ENCODE results near the gene CCDC169. TPM values are rescaled to one million over a fixed set of nuclear protein-coding genes. Genes with fewer than 3 reads are reported as not detected.

Gene CCDC169
- total RNA-seq, 2 donors from 2014 or later = 0.27 to 0.61 TPM

DNA sequence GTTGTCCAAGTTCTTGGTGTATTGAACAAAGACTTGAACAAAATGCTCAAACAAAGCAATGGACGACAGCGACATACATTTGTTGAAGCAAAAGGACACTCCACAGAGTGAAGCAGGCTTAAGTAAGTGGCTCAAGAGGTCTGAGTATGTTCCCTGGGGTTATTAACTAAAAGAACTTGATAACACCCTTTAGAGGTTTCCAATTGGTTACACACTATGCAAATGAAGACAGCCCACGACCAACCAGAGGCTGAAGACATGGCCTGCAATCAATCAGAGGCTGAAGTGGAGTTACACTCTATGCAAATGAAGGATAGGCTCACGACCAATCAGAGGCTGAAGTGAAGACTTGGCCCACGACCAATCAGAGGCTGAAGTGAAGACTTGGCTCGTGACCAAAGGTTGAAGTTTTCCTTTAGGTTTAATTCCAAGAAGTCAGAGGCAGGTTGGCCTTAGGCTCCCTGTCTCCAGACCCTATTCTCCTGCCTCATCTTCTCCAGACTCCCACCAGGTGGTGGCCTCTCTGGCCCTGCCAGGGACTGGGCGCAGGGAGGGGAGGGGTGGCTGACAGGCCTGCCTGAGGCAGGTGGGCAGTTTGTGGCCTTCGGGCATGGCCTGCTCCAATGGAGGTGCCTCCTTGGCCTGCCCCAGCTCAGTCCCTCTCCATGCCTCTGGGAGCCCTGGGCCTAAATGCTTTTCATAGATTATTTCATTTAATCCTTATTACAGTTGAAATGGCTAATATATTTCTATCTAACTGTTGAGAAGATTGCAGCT lies 38.1 kb downstream of the CCDC169 start:
- no peak for ATAC-seq
- DNase-seq = no peak
- intact Hi-C loops (cut with DNase I, micrococcal nuclease) = no loop called here

DNA sequence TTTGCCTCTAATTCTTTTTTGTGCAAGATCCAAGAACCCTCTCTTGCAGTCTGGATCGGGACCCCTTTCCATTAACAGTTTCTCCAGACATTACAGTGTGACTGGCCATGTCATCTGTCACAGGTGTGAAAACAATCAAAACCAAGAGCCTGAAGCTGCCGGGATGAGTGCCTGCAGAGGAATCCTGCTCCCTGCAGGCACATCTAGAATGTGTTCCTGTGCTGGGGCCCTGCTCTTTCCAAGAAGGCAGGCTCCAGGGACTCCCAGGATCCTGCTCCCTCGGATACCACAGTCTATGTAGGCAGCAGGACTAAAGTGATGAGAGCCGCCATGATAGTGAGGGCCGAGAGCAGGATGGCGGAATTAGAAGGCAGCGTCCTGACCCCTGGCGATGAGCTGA lies 38.8 kb downstream of the CCDC169 start:
- intact Hi-C loops (cut with DNase I, micrococcal nuclease) = no loop called here
- DNase-seq = no peak
- ATAC-seq = no peak

DNA sequence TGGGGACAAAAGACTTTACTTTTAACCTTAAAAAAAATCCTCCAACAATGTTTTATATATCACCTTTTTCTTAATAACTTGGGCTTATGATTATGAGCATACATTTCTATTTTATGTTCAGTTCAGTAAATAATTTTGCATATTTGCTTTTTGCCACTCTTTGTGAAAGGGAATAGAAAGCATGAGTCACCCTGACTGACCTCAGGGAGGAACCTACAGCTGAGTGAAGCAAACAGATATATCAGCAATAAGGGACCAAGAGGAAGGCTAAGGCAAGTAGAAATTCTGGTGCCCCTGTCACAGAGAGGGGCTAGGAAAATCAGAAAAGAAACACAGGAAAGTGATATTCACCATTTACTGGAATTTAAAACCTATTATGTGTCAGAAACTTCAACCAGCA lies 46.1 kb downstream of the CCDC169 start:
- ATAC-seq = no peak
- no peak for DNase-seq
- intact Hi-C loops (cut with DNase I, micrococcal nuclease) = no loop called here

DNA sequence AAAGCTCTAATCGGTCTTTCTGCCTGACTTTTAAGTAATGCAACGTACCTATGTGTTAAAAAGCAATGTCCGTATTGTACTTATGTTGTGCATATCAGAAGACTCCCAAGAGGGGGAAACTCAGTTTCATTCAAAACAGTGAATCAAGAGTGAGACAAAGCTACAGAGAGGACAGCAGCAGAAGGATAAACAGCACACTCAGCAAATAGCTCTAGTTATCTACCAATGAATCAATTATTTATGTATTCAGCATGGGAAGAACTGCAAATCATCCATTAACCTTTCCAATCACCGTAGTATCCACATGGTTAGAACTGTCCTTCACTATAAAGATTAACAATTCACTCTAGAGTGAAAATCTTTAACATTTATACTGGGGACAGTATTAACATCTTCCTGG lies 46.6 kb downstream of the CCDC169 start:
- intact Hi-C loops (cut with DNase I, micrococcal nuclease) = no loop called here
- DNase-seq = no peak
- no peak for ATAC-seq

DNA sequence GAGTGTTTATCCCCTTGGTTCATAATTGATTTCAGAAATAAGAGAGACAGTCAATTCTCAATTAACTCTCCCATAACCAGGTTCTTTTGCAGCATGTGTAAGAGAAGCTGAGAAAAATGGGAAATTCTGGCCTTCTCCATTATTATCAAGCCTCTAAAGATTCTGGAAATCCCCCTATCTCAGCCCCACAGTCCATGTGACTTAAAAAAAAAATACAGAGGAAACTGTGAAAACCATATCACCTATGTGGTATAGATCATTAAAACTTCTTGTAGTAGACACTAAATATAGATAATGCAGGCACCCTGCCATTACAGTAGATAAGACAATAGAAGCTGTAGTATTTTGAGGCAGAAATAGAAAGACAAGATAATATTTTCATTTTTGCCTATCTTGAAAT lies 48.9 kb downstream of the CCDC169 start:
- ATAC-seq = no peak
- no peak for DNase-seq
- intact Hi-C loops (cut with DNase I, micrococcal nuclease) = no loop called here

DNA sequence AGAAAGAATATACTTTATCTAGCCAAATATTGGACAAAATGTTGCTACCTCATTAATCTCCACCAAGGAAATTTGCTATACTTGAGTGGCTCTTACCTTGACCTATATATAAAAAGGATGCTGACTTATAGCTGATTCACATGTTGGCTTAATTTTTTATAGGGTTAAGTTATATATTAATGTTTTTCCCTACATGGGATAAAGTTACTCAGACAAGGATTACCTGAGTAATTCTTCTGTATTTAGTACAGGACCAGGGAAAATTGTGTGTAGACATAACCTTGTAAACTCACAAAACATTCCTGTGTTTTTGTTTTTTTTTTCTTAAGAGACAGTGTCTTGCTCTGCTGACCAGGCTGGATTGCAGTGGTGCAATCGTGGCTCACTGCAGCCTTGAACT lies 52.6 kb downstream of the CCDC169 start:
- ATAC-seq = no peak
- no peak for DNase-seq
- intact Hi-C loops (cut with DNase I, micrococcal nuclease) = no loop called here

DNA sequence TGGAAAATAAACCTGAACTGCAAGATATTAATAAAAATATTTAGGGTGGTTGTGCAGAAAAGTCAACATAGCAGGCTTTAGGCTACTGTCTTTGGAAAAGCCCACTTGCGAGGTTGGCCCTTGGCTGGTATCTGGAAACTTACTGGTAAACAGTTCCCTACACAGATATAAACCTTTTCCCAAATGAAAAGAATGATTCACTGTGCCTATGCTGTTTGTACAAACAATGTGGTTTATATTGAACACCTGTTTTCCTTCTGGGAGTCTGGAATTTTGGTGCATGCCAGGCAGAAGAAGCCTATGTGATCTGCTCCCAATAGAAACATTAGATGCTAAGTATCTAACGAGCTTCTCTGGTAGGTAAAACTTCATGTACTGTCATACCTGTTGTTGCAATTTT lies 53.5 kb downstream of the CCDC169 start:
- ATAC-seq (no peak), DNase-seq (no peak)
- intact Hi-C loops (cut with DNase I, micrococcal nuclease) = no loop called here

DNA sequence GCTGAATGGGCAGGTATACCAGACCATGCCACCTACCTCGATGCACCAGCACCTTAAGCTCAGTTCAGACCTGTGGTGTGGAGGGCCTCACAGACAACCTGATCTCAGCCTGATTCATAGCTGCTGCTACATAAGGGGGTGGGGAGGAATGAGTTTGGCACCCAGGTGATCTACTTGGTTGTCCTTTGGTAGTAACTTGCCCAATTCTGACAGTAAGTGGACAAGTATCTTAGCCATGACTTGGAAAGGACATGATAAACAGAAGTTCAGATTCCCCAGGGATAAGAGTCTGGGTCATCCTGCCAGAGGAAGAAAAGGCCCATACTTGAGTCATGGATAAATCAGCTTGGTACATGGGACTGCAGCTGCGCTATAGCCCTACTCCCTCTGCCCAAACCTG lies 54.9 kb downstream of the CCDC169 start:
- ATAC-seq (no peak), DNase-seq (no peak)
- intact Hi-C loops (cut with DNase I, micrococcal nuclease) = no loop called here

DNA sequence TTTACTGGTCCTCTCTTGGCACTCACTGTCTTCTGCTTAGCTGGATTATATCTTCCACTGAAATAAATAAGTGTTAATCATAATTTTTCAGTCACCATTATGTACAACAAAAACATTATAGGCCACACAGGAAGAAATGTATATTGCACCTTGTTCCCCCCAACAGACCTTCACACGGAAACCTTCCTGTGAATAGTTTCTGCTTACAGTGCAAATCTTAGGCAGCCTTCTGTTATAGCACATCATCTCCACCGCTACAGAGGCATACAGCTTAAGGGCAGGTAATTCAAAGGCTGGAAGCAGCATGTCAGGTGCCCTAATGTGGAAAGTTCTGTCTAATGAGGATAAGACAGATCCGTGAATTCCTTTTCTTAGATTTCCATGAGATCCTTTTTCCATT lies 66.4 kb downstream of the CCDC169 start:
- no peak for ATAC-seq
- intact Hi-C loops (cut with DNase I, micrococcal nuclease) = no loop called here
- no peak for DNase-seq

DNA sequence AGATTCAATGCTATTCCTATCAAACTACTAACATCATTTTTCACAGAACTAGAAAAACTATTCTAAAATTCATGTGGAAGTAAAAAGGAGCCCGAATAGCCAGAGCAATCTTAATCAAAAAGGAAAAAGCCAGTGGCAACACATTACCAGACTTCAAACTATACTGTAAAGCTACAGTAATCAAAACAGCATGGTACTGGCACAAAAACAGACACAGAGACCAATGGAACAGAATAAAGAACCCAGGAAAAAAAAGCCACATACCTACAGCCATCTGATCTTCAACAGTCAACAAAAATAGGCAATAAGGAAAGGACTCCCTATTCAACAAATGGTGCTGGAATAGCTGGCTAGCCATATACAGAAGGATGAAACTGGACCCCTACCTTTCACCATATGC lies 72.9 kb downstream of the CCDC169 start:
- ATAC-seq (no peak), DNase-seq (no peak)
- intact Hi-C loops (cut with DNase I, micrococcal nuclease) = no loop called here

DNA sequence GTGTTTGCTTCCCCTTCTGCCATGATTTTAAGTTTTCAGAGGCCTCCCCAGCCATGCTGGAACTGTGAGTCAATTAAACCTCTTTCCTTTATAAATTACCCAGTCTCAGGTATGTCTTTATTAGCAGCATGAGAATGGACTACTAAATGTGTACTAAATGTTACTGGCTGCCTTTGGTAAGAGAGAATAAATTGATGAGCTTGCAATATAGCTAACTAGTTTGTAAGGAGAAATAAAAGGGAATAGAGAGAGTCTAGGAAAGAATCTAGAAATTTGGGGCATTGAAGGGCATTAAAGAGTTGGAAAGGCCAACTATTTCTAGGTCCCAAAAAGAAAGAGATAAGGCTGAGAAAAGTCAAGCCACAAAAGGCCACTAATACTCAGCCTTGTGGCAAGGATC lies 77.7 kb downstream of the CCDC169 start:
- intact Hi-C loops (cut with DNase I, micrococcal nuclease) = no loop called here
- ATAC-seq (no peak), DNase-seq (no peak)

DNA sequence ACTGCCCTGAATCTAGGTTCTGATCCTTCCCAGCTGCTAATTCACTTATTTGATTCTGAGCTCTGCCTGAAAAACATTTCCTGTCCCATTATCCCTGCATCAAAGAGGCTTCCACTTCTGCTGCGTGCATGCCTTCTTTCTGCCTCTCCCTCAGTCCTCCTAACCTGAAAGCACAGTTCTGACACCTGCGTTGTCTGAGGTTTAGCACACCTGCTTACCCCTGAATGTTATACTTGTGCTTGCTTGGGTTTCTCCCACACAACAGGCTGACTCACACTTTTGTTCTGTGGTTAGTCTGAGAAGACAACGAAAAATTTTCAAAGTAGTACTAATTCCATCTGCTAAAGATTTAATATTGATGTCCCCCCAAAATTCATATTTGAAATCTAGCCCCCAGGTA lies 80.2 kb downstream of the CCDC169 start:
- ATAC-seq (no peak), DNase-seq (no peak)
- intact Hi-C loops (cut with DNase I, micrococcal nuclease) = no loop called here

DNA sequence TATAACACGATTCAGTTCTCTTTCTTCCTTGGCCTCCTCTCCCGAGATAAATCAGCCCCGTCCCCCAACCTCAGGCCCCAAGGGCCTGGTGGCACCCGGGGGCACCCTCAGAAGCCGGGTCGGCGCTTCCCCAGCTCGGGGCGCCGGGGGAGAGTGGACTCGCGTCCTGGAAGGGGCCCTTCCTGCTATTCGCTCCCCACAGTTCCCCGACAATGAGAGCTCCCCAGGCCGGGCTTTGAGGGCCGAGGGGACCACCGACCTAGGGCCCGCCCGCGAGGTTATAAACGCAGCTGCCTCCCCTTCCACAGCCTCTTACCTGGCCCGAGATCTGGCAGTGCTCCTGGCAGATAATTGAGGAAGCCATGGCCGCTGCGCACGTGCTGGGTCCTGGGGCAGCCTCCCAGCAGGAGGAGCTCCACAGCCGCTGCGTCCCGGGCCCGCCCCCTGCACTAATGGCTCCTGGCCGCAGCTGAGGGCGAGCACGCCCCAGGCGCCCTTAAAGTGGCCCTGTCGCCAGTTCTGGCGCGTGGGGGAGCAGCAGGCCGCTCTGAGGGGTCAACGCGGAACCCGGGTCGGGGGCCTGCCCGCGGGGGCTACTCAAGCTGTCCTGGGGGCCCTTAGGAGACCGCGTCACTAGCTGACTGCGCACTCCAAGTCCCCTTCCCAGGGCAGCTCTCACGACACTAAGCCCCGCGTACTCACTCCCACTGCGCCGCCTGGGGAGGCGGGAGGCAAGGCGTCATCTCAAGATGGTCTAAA lies 83.3 kb downstream of the CCDC169 start, which contains the start of gene SOHLH2:
TSS of gene SOHLH2 (minus strand) at position 394 of the 759 bp plus-strand sequence. CDS start at position 364, 30 bp downstream.
- DNase-seq = no peak
- no peak for ATAC-seq
- intact Hi-C loops (cut with DNase I, micrococcal nuclease) = no loop called here

DNA sequence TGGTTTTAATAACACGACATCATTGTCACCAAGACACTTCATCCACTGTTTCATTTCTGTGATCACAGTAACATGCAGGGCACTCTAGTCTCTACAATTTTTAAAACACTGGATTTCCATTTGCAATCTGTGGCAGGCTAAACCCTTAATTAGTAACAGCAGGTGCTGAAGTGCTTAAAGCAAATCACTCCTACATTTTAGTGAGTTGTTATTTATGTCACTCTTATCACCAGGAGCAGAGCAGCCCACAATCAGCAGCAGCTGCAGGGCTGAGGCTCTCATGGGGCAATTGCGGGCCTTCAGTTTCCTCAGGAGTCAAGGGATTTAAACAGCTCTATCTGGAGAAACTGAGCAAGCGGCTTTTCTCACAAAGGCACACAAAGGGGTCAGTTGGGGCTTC lies 84.8 kb downstream of the CCDC169 start:
- no peak for ATAC-seq
- DNase-seq = no peak
- intact Hi-C loops (cut with DNase I, micrococcal nuclease) = no loop called here

DNA sequence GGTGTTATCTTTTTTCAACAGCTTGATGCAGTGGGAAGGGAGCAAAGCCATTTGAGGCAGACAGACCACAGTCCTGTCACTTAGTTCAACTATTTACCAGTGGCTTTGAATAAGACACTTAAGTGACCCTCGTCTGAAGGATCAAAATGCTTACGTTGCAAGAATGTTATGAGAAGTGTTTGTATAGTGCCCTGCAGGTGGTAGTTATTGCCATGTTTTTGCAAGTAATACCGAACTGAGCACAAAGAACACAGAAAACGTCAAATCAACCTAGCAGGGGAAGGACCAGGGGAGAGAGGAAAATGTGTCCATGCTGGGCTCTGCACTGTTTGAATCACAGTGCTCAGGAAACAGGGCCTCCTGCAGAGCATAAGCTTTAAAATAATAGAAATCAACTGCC lies 86.0 kb downstream of the CCDC169 start:
- intact Hi-C loops (cut with DNase I, micrococcal nuclease) = no loop called here
- ATAC-seq = no peak

DNA sequence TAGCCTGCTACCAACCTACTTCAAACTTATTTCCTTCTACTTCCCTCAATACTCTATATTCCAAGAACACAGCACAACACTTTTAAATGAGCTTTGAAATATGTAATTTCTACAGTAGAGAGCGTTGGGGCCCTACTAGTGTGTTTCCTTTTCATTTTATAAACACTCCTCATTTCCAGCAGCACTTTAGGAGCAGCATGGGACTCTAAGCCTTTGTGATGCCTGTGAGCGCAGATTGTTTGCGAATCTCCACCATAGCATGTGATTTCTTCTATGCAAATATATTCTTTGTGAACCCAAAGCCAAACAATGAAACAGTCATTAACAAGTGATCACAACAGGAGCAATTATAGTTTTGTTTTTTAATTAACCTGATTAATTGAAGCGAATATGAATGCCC lies 86.9 kb downstream of the CCDC169 start:
- intact Hi-C loops (cut with DNase I, micrococcal nuclease) = no loop called here
- DNase-seq = no peak
- ATAC-seq = no peak

More for the DNA sequence above, 86.0 kb downstream of the CCDC169 start:
- no peak for DNase-seq

DNA sequence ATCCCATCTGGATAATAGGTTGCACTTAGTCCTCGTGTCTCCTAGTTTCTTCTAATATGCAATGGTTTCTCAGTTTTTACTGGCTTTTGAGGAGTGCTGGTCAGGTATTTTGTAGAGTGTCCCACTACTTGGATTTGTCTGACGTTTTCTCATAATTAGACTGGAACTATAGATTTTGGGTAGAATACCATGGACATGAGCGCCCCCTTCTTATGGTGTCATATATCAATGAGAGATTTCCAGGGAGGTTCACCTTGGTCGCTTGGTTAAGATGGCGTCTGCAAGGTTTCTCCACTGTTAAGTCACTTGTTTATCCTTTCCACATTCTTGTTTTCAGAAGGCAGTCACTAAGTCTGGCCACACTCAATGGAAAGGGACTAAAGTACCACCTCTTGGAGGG lies 89.9 kb downstream of the CCDC169 start:
- intact Hi-C loops (cut with DNase I, micrococcal nuclease) = no loop called here
- DNase-seq (no peak), ATAC-seq (no peak)

DNA sequence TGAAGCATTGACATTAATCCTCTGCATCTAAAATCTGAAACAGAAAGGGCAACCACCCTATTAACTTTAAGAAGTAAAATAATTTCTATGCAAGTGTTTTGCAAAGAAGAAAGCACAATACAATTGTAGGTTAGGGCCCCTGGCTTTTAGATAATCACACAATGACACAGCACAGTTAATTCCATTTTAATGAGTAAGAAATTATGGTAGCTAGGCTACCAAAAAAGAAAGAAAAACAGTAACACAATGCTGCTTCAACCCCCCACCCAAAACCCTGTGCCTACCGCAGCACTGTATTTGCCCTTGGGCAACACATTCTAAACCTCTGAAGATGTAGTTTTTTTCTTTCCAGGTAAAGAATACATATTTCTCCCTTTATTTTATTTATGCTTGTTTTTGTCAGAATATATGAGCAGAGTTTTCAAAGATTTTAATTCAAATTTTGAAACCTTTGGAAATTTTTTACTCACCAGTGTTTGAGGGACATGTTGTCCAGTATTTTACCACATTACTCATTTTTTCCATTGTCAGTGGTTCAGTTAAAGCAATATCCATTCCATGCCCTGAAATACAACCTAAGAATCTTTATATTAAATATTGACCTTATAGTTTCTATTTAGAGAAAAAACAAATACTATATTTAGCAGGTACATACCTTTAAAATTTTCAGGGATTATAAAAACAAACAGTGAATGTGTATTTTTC lies 104.3 kb downstream of the CCDC169 start:
- no peak for DNase-seq
- ATAC-seq = no peak
- intact Hi-C loops (cut with DNase I, micrococcal nuclease) = no loop called here

DNA sequence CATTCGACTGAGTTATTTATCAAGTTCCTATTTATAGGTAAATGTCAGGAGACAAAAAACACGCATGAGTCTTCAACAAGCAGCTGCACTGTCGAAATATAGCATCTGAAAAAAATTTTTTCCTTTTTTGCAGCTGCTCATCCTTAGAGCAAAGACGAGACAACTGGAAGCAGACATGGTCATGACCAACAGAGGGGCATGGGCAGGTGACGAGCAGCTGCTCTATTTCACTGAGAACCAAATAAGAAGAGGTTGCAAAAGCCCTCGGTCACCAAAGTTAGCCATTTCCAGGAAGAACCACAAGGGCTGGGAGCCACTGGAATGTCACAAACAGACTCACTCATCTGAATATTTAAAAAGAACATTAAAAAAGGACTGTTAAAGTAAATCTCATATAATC lies 105.4 kb downstream of the CCDC169 start:
- intact Hi-C loops (cut with DNase I, micrococcal nuclease) = no loop called here
- no peak for ATAC-seq
- DNase-seq = no peak

DNA sequence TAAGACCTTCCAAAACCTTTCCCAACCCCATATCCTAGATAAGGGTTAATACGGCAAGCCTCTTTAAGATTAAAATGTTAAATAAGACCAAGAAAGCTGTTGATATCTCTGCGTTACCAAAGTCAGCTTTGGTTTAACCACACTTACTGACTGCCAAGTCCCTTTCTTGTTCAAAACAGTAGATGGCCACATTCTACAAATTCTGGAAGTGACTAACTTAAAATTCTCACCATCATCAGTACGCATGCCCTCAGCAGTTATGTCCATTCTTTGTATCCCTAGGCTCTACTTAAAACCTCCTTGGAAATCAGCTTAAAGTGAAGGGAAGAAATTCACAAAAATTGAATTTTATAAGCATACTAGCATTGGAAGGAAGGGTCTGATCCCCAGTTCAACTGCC lies 106.8 kb downstream of the CCDC169 start:
- ATAC-seq = no peak
- no peak for DNase-seq
- intact Hi-C loops (cut with DNase I, micrococcal nuclease) = no loop called here
